SK-N-SH (cell line): ENCODE results near the gene VAMP8.

Source experiments
- CTCF ChIP-seq: fragments of 200-600 bp; sonication (generic); IDR thresholded peaks from 2 replicates; pipeline ENCODE4 v1.6.1; 2017; ENCODE audit warnings: antibody characterized with exemption, mild to moderate bottlenecking, moderate library complexity
- EZH2phosphoT487 ChIP-seq: fragments of 200-600 bp; sonication (generic); IDR thresholded peaks from 2 replicates; pipeline ENCODE4 v1.6.1; 2017; ENCODE audit warnings: low read depth, mixed run types, mild to moderate bottlenecking, antibody characterized with exemption, moderate library complexity, borderline replicate concordance
- FOXJ3 ChIP-seq: sonication (generic); formaldehyde crosslinking; IDR thresholded peaks from 2 replicates; pipeline ENCODE4 v1.5.1; 2020; ENCODE audit warnings: mild to moderate bottlenecking, missing genetic modification reagents
- GABPA ChIP-seq: IDR thresholded peaks from 2 replicates; pipeline ENCODE4 v1.4.0; 2012; ENCODE audit warnings: low read depth, mild to moderate bottlenecking
- MEF2A ChIP-seq: IDR thresholded peaks from 2 replicates; pipeline ENCODE4 v1.4.0; 2012; ENCODE audit warnings: low read depth, borderline replicate concordance
- MXI1 ChIP-seq: IDR thresholded peaks from 2 replicates; pipeline ENCODE4 v1.6.1; 2012; ENCODE audit warnings: mild to moderate bottlenecking, low read depth, low read length, improper control_type of control experiment
- POLR2AphosphoS5 ChIP-seq: IDR thresholded peaks from 2 replicates; pipeline ENCODE4 v1.6.1; 2012; ENCODE audit warnings: low read depth, low read length
- RAD21 ChIP-seq: IDR thresholded peaks from 2 replicates; pipeline ENCODE4 v1.6.1; 2012; ENCODE audit warnings: mild to moderate bottlenecking, low read length
- REST ChIP-seq: IDR thresholded peaks from 2 replicates; pipeline ENCODE4 v1.6.1; 2012; ENCODE audit warnings: mild to moderate bottlenecking, low read depth, low read length, moderate library complexity
- RXRA ChIP-seq: IDR thresholded peaks from 2 replicates; pipeline ENCODE4 v1.4.0; 2012; ENCODE audit warnings: low read depth, mild to moderate bottlenecking, borderline replicate concordance
- SIN3A ChIP-seq: IDR thresholded peaks from 2 replicates; pipeline ENCODE4 v1.6.1; 2012; ENCODE audit warnings: low read depth, mild to moderate bottlenecking, low read length, moderate library complexity, borderline replicate concordance
- TEAD4 ChIP-seq: IDR thresholded peaks from 2 replicates; pipeline ENCODE4 v1.4.0; 2012; ENCODE audit warnings: mild to moderate bottlenecking, borderline replicate concordance; ENCODE audit not compliant: insufficient read depth
- TF ChIP-seq, protein P1 (sequence below): fragments of 150-350 bp; IDR thresholded peaks from 2 replicates; pipeline ENCODE4 v1.6.1; 2017; ENCODE audit warnings: antibody characterized with exemption, low read length, low read depth, borderline replicate concordance
- TF ChIP-seq, protein P2 (sequence below): IDR thresholded peaks from 2 replicates; pipeline ENCODE4 v1.4.0; 2012; ENCODE audit warnings: low read depth

DNA sequence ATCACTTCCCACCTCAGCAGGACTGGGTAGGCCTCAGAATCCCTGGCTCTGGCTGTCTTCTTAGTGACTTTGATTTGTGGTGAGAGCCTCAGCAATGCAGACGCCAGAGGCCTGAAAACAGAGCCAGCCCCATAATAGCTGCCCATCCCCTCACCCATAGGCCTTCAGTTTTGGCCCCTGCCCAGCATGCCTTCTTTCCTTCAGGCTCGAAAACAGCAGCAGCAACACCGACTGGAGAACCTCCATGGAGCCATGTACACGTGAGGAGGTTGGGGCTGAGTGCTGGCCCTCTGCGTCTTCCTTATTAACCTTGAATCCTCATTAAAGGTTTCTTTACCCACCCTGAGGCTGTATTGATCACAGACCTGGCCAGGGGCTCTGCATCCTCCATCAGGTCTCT is 19.9 kb downstream of the VAMP8 start:
- TF ChIP-seq REST (no peak), EZH2phosphoT487 (no peak), RXRA (no peak), POLR2AphosphoS5 (no peak), CTCF (no peak), FOXJ3 (CRISPR knock-in tag) (no peak), GABPA (no peak), SIN3A (no peak), MXI1 (no peak), RAD21 (no peak), TEAD4 (no peak), MEF2A (no peak)
- TF ChIP-seq, protein P1, sequence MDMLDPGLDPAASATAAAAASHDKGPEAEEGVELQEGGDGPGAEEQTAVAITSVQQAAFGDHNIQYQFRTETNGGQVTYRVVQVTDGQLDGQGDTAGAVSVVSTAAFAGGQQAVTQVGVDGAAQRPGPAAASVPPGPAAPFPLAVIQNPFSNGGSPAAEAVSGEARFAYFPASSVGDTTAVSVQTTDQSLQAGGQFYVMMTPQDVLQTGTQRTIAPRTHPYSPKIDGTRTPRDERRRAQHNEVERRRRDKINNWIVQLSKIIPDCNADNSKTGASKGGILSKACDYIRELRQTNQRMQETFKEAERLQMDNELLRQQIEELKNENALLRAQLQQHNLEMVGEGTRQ, result no peak
- TF ChIP-seq, protein P2, sequence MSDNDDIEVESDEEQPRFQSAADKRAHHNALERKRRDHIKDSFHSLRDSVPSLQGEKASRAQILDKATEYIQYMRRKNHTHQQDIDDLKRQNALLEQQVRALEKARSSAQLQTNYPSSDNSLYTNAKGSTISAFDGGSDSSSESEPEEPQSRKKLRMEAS, result no peak
